Measurements from ENCODE around the gene FOXC1.
A peak's percentile ranks its signal among the peaks of the same experiment; 100 is the strongest.

Gene FOXC1

DNA sequence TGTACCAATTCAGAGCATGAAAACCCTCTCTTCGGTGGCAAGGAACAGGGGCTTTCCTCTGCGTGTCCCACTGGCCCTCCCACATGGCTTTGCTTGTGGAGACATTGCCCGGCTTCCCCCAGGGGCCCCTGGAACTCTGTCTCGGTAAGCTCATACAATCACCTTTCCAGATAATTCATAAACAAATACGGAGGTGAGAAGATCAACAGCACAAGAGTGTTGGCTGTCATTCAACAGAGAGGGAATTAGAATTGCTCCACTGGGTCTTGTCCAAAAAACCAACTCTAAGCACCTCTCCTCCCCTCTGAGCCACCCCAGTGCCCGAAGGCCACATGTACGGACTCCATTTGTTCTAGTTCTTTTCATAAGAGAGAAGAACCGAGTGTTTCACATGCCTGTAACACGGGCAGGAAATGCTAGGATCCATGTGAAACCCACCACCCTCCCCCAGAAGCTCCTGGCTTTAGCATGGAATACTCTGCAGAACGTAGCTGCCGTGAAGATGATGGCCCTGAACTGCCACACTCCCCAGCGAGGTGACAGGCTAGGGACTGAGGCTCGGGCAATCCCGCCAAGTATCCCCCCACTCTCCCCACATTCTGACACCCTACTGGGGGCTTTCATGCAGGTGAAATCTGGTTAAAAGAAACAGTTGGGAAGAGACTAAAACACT is 24.6 kb upstream of the FOXC1 start:
- DNase-seq (ENCODE audit: low read depth): no peak

GRCh38 chr6:1585669-1586049 is 24.1 kb upstream of the FOXC1 start:
- no peak for DNase-seq (ENCODE audit: low read depth)

DNA sequence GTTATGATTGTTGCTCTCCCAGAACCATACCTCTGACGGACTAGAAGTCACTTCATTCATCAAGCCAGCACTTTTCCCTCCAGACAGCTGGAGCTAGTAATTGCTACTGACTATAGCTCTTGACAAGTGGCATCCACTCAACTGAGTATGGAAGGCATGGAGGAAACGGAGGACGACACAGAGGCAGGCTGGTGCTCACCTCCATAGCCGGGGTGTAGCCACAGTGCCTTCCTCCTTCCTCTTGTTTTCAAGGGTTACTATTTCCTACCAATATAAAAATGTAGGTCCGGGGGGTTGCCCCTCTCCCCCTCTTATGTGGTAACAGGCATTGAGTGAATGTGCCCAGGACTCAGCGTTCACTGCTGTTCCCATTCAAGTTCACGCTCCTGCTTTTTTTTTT is 23.5 kb upstream of the FOXC1 start:
- no peak for DNase-seq (ENCODE audit: low read depth)

DNA sequence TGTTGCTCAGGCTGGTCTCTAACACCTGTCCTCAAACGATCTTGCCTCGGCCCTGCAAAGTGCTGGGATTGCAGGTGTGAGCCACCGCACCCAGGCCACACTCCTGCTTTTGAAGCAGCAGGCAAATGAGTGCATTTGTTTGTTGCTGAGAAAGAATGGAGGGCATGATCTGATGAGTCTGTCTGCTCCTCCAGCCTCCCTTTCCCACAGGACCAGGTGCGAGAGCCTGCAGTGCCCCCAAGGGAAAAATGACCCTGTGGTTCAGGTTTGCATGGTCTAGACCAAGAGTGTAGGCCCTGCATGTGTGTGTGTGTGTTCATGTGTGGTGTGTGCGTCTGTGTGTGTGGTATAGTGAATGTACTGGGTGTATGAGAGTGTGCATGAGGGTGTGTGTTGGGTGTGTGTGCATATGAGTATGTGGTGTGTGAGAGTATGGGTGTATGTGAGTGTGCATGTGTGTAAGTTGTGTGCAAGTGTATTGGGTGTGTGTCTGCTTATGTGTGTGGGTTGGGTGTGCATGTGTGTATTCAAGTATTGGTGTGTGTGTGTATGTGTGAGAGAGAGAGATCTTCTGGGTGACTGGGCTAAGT is 22.8 kb upstream of the FOXC1 start:
- DNase-seq (ENCODE audit: low read depth): no peak

- no peak for DNase-seq (ENCODE audit: low read depth)
Measured at GRCh38 chr6:1587546-1587945, 22.2 kb upstream of the FOXC1 start.

DNA sequence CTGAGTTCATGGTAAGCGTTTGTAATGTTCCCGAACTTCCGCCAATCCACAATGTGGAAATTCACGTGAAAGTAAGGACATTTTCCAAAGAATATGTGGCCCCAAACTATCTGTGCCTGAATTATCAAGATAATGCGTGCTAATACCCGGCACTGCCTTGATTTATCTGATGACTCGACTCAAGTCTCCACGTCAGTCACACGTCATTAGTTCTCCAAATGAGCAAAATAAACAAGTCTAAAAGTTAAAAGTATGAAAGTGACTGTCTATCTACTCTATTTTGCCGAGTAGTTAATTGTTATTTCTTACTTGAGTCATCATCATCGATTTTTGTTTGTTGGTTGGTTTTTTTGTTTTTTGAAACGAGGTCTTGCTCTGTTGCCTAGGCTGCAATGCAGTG is 21.7 kb upstream of the FOXC1 start:
- no peak for DNase-seq (ENCODE audit: low read depth)

- DNase-seq (ENCODE audit: low read depth): no peak
Measured at GRCh38 chr6:1589208-1589607, 20.5 kb upstream of the FOXC1 start.

DNA sequence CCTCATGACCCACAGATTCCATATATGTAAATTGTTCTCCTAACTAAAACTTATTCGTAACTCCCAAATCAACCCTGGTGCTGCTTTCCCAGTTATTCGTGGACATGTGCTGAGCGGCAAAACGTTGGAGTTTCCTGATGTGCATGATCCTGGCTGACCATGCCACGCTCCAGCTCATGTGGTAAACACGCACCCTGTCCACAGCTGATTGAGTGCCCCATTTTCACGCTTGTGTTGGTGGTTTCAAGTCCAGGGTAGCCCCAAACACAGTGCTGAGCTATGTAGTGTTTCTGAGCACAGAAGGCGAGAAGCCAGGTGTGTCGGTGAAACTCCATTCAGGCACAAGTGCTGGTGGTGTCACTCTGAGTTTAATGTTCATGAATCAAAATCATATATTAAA is 19.1 kb upstream of the FOXC1 start:
- DNase-seq (ENCODE audit: low read depth): no peak

- DNase-seq (ENCODE audit: low read depth): no peak
Measured at GRCh38 chr6:1591243-1591642, 18.5 kb upstream of the FOXC1 start.

- no peak for DNase-seq (ENCODE audit: low read depth)
Measured at GRCh38 chr6:1591926-1592325, 17.8 kb upstream of the FOXC1 start.

DNA sequence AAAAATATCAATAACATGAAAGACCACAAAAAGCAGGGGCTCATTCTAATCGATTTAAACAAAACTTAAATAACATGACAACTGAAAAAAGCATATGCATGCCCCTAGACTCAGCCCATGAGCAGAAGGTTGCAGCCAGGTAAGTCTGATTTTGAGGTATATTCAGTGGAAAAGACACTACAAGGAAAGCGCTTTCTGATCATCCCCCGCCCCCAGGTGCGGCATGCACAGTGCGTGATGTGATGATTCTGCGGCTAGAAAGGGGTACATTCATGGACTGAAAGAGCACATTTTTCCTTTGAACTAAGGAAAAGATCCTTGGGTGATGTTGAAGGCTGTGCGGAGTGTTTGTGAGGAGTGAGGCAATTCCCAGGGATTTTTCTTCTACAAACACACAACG is 16.9 kb upstream of the FOXC1 start:
- DNase-seq (ENCODE audit: low read depth): no peak

DNA sequence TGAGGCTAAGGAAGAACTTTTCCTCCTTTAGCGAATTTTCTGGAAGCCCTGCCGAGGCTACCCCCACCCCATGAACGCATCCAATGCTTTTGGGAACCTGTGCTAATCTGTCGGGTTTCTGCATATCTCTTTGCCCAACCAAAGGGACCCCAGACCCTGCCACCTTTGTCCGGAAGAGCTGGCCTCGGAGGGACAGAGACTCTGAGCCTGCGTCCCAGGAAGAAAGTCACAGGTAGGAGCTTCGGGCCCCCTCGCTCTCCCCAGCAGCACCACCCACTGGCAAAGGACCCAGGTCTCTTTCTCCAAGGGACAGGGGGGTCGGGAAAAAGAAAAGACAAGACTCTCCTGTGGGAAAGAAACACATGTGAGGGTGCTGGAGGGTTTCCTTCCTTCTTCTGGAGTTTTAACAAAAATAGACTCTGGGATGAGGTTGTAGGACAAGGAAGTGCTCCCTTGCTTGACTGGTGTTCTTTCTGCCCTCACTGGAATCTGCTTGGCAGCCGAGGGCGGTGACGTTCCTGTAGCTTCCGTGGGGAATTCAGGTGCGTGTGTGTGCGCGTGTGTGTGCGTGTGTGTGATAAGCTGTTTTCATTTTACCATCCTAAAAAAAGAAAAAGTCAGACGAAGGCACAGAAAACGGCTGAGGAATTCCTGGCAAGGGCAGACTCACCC is 16.3 kb upstream of the FOXC1 start:
- no peak for DNase-seq (ENCODE audit: low read depth)

DNA sequence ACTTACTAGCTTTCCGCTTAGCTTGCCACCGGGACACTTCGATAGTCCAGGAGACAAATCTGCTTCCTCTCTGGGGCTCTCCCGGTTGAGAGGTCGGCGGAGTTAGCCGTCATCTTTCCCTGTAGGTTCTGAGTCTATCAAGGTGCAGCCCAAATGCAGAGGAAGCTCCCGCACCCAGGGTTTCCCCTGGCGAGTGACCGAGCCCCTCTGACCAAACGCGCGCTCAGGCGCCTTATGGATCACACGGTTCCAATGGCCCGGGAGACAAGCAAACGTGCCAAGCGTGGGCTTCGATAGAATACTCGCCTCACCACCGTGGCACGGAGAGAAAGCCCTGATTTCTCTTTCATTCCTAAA is 15.8 kb upstream of the FOXC1 start:
- DNase-seq (ENCODE audit: low read depth): no peak

DNA sequence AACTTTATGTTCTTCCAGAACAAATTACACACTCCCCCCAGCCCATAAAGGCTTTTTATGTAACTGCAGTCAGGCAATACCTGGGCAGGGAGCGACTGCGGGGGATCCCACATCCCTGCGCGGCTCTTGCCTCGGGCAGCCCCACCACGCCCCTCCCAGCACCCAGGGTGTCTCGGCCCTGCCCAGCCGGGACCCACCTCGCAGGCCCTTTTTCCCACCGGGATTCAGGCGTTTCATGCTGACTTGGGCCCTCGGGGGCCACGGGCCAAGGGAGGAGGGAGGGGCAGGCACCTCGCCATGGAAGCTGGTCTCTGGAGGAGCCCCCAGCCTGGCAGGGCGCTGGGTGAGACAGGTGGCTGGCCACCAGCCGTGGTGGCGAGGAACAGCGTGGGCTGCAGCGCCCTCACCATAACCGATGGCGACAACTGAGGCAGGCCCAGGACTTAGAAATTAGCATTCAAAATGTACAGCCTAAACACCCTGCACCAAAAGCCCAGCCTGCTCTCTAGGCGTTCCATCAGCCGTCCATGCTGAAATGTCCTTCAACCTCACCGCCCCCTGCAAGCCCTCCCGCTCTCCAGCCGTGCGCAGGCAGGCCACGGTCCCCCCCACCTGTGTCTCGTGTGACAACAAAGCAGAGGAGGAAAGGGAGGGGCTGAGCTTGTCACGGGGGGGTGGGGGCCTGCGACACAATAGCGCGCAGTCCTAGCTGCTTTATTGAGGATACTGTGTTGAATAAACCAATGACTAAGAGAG is 15.1 kb upstream of the FOXC1 start:
- no peak for DNase-seq (ENCODE audit: low read depth)

GRCh38 chr6:1595271-1596087 is 14.2 kb upstream of the FOXC1 start:
- DNase-seq (ENCODE audit: low read depth): no peak

DNA sequence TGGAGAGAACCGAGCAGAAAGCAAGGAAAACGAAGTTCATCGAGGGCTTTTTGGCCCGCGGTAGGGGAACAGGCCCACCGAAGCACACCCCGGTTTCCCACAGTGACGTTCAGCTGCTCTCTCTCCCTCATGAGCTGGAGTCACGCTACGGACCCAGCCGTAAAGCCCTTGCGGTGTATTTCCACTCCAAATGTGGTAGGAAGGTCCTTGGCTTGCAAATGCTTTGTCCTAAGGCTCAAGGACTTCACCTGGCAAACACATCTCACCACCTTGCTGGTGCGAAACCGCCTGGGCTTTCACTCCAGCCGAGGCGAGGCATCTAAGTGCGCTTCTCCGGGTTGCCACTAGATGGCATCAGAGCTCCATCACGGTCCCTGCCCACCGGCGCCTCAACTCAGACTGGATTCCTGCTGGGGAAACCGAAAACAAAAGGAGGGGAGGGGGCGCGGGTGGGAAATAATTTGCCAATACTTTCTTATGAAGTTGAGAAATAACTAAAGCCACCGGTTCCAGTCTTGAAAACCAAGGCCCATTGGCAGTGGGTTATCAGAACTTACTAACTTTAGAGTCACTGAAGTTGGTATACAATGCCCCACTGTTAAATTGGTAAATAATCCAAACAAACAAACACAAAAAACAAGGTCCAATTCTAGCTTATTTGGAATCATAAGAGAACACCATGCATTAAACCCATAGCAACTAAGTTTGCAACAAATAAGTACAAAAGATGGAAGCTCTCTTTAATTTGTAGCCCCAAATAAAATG is 13.4 kb upstream of the FOXC1 start:
- peak; percentile 63 for DNase-seq (ENCODE audit: low read depth)

DNA sequence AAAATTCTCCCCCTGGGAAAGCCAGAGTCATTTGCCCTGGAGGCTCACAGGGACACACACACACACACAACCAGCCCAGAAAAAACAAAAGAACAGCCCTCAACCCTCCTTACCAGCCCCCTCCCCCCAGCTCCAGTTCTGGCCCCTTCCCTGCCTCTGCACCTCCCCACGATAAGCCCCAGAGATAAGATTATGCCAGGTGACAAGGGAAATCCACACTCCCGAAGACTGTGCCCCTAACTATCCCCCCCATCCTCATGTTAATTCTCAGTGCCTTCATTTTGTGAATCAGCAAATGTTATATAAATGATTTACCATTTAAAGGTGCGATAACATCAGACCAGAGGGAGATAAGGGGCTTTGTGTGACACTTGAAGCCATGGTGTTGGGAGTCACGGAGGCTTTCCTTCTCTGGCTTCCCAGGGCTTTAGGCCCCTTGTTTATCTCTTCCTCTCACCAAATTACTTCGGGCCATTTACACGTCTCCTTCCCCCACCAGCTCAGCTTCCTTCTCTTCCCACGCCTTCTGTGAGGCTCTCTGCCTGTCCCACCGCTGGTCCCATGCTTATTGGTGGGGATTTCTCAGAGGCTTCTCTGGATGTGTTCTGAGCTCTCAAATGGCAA is 12.5 kb upstream of the FOXC1 start:
- DNase-seq (ENCODE audit: low read depth): no peak

DNA sequence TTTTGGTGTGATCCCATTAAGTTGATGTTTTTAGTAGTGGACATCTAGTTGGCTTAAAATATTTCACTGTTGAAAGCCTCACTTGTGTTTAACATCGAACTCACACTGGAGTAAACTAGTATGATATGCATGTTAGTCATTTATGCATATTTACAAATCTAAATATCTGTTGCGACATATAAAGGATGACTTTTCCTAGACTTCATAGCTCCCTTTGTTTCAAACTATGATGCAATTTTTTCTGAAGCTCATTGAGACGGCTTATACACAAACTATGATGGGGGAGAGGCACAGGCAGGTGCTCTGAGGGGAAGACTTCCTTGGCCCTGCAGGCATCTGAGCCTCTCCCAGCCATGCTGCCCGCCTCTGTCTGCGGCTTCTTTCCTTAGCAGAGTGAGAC is 11.8 kb upstream of the FOXC1 start:
- DNase-seq (ENCODE audit: low read depth): no peak

DNA sequence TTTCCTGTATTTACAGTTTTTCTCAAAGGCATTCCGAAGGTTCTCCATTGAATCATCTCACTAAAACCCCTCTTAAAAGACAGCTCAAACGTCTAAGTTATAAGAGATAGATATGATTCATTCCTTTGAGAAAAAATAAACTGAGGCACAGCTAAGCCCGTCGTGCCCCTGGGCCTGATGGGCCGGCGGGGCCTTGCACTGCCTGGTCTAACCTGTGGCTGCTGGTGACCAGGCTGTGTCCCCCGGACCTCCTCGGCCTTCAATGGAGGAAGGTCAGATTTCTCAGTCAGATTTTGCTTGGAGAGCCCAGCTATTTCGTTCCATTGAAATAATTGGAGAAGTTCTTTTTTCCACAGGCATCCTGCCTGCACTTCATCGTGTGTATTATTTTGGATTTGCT is 11.3 kb upstream of the FOXC1 start:
- no peak for DNase-seq (ENCODE audit: low read depth)

DNA sequence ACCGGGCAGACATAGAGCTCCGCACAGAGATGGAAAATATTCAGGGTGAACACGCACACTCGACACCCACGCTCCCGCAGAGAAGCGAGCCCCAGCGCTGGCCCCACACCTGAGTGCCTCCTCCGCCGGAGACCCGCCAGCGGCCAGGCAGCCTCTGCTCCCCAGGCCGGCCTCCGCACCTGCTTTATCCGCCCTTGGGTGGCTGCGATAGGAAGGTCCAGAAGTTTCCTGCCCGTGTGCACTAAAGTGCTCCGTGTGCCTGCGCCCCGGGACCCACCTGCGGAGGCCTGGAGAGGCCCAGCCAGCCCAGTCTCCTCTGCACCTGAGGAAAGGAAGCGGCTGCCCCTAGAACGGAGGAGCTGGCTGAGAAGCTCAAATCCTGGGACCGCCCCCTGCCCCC is 10.8 kb upstream of the FOXC1 start:
- DNase-seq (ENCODE audit: low read depth): no peak

DNA sequence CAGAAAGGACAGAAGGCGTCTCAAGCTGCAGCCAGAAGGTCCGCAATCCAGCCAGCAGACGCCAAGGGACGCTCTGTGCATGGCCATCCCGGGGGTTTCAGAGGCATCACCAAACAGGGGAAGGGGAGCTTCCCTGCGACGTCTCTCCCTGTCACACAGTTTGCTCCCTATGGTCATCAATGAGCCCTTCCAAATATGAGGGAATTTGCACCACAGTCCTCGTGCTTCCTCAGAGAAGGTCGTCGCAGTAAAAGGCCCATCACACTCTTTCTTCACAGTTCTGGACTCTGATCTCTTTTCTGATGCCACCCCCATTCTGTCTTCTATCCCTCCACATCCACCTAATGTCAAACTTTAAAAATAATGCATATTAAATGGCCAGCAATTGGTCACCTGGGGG is 10.2 kb upstream of the FOXC1 start:
- no peak for DNase-seq (ENCODE audit: low read depth)
